Fibroblast of lung (primary cell): ENCODE results near the gene GFPT2. TPM values are rescaled to one million over a fixed set of nuclear protein-coding genes. Genes with fewer than 3 reads are reported as not detected.
A peak's percentile ranks its signal among the peaks of the same experiment; 100 is the strongest.

ENCODE experiments used
- DNase-seq, 2 donors: peaks; one replicate each; pipeline versions ENCODE4 v3.0.0 to v3.0.0-alpha.2; 2010; ENCODE audit warnings: low read depth in 2 of 2
- H2AFZ ChIP-seq: 2 replicates; pipeline ENCODE4 v1.5.1; 2012; ENCODE audit warnings: low read length, control low read depth, inconsistent platforms
- H3K27ac ChIP-seq: 2 replicates; pipeline ENCODE4 v1.5.1; 2011; ENCODE audit warnings: low read length, control low read depth; ENCODE audit not compliant: insufficient read depth
- H3K27me3 ChIP-seq: 2 replicates; pipeline ENCODE4 v1.5.1; 2011; ENCODE audit warnings: mild to moderate bottlenecking, low read length; ENCODE audit not compliant: control insufficient read depth, insufficient read depth
- H3K36me3 ChIP-seq: 2 replicates; pipeline ENCODE4 v1.5.1; 2011; ENCODE audit warnings: low read length; ENCODE audit not compliant: control insufficient read depth, insufficient read depth
- H3K4me1 ChIP-seq: 2 replicates; pipeline ENCODE4 v1.5.1; 2011; ENCODE audit warnings: low read length; ENCODE audit not compliant: control insufficient read depth, insufficient read depth; ENCODE audit errors: extremely low read depth
- H3K4me2 ChIP-seq: 2 replicates; pipeline ENCODE4 v1.5.1; 2011; ENCODE audit warnings: low read length, control low read depth; ENCODE audit not compliant: insufficient read depth; ENCODE audit errors: extremely low read depth
- H3K4me3 ChIP-seq, 4 experiments: fragments of 200-600 bp in 1 of 4; sonication (generic) in 1 of 4; replicated peaks in 1 of 4; 2 replicates each; pipeline ENCODE4 v1.5.1; 2011 to 2016; ENCODE audit warnings: low read length in 4 of 4, low read depth in 3 of 4, mild to moderate bottlenecking in 3 of 4, control low read depth in 2 of 4, inconsistent platforms in 1 of 4, mixed read lengths in 1 of 4; ENCODE audit not compliant: insufficient read depth in 1 of 4; ENCODE audit errors: control extremely low read depth in 1 of 4
- H3K79me2 ChIP-seq: 2 replicates; pipeline ENCODE4 v1.5.1; 2012; ENCODE audit warnings: mild to moderate bottlenecking, low read length, inconsistent platforms; ENCODE audit not compliant: control insufficient read depth, insufficient read depth
- H3K9ac ChIP-seq: 2 replicates; pipeline ENCODE4 v1.5.1; 2011; ENCODE audit warnings: mild to moderate bottlenecking, low read length, control low read depth; ENCODE audit not compliant: insufficient read depth
- H3K9me3 ChIP-seq: 2 replicates; pipeline ENCODE4 v1.5.1; 2012; ENCODE audit warnings: low read depth, low read length; ENCODE audit not compliant: control insufficient read depth, insufficient read depth
- H4K20me1 ChIP-seq: 2 replicates; pipeline ENCODE4 v1.5.1; 2011; ENCODE audit warnings: low read length; ENCODE audit not compliant: control insufficient read depth, insufficient read depth; ENCODE audit errors: extremely low read depth
- CTCF ChIP-seq, 2 donors: IDR thresholded peaks in 1 of 2; conservative IDR thresholded peaks in 1 of 2; 1 replicate in 1 of 2; 2 replicates in 1 of 2; pipeline ENCODE4 v1.5.1; 2011 to 2012; ENCODE audit warnings: low read length in 2 of 2, control low read depth in 1 of 2, inconsistent platforms in 1 of 2, low read depth in 1 of 2, mild to moderate bottlenecking in 1 of 2
- EZH2 ChIP-seq: IDR thresholded peaks from 2 replicates; pipeline ENCODE4 v1.5.1; 2012; ENCODE audit warnings: low read length, control low read depth, mild to moderate bottlenecking; ENCODE audit errors: missing control alignments
- polyA plus RNA-seq, 2 donors: library from polyadenylated mRNA; depleted of rRNA in 1 of 2; stranded (reverse) in 1 of 2; unstranded in 1 of 2; fragments of >200 nt; gene quantifications; 2 replicates each; pipeline ENCODE4 v1.2.1, GENCODE V29; 2011 to 2012; ENCODE audit warnings: missing spikeins in 1 of 2
- total RNA-seq: library from RNA; depleted of rRNA; stranded (reverse); fragments of >200 nt; gene quantifications from 2 replicates; pipeline ENCODE4 v1.2.1, GENCODE V29; 2014

The GFPT2 gene
- total and polyA plus RNA-seq, 2 donors (not counting 1 experiment from before 2014, with no cell fraction given) = 6.1 to 19.3 TPM

GRCh38 chr5:180339583-180340183 is 13.5 kb downstream of the GFPT2 start:
- H3K4me3 ChIP-seq = no peak overlapping the region
- H3K9me3 ChIP-seq = no peaks in the 10 kb centered on the region
- DNase-seq = peak; percentile 45 to 46
- no peaks in the 10 kb centered on the region for H3K27me3 ChIP-seq
- no peak overlapping the region for H3K27ac ChIP-seq
- H4K20me1 ChIP-seq = no peaks in the 10 kb centered on the region
- peaks cover 2% of the 10 kb centered on the region for H3K4me1 ChIP-seq
- H2AFZ ChIP-seq = no peak overlapping the region
- no peaks in the 10 kb centered on the region for H3K79me2 ChIP-seq
- H3K4me2 ChIP-seq = no peak overlapping the region
- no peak overlapping the region for H3K9ac ChIP-seq
- peaks cover 2% of the 10 kb centered on the region for H3K36me3 ChIP-seq
- TF ChIP-seq CTCF (conservative IDR thresholded peaks at IDR 0.05 in 1 of 2, IDR thresholded peaks at IDR 0.05 in 1 of 2; ENCODE audit: low read depth in 1 of 2, low read length in 2 of 2) = no peak
- TF ChIP-seq EZH2 = no peak

- Histone ChIP-seq H3K4me3 (no peak overlapping the region), H3K79me2 (no peaks in the 10 kb centered on the region), H3K27ac (no peak overlapping the region), H3K4me2 (no peak overlapping the region), H3K36me3 (peaks cover 2% of the 10 kb centered on the region), H2AFZ (no peak overlapping the region), H3K4me1 (peaks cover 5% of the 10 kb centered on the region), H4K20me1 (no peaks in the 10 kb centered on the region), H3K9me3 (no peaks in the 10 kb centered on the region), H3K9ac (no peak overlapping the region), H3K27me3 (no peaks in the 10 kb centered on the region)
- no peak for TF ChIP-seq CTCF (conservative IDR thresholded peaks at IDR 0.05 in 1 of 2, IDR thresholded peaks at IDR 0.05 in 1 of 2; ENCODE audit: low read depth in 1 of 2, low read length in 2 of 2)
- no peak for TF ChIP-seq EZH2
- DNase-seq = peak in 1 of 2 donors; percentile 38
These were observed 15.0 kb downstream of the GFPT2 start for GRCh38 chr5:180338001-180338707.

- TF ChIP-seq EZH2 (no peak), CTCF (conservative IDR thresholded peaks at IDR 0.05 in 1 of 2, IDR thresholded peaks at IDR 0.05 in 1 of 2; ENCODE audit: low read depth in 1 of 2, low read length in 2 of 2) (no peak)
- H3K4me1 ChIP-seq = peaks cover 7% of the 10 kb centered on the region
- H3K79me2 ChIP-seq = no peaks in the 10 kb centered on the region
- H3K9me3 ChIP-seq = no peaks in the 10 kb centered on the region
- DNase-seq = no peak
- H3K36me3 ChIP-seq = peaks cover 2% of the 10 kb centered on the region
- no peaks in the 10 kb centered on the region for H4K20me1 ChIP-seq
- H3K27ac ChIP-seq = no peak overlapping the region
- H3K4me2 ChIP-seq = no peak overlapping the region
- no peak overlapping the region for H2AFZ ChIP-seq
- no peak overlapping the region for H3K9ac ChIP-seq
- H3K4me3 ChIP-seq = no peak overlapping the region
- H3K27me3 ChIP-seq = no peaks in the 10 kb centered on the region
These were observed 16.7 kb downstream of the GFPT2 start for GRCh38 chr5:180336234-180337020.
